Chondrocyte (in vitro differentiated cells): ENCODE data around the gene FCER2. TPM values are rescaled to one million over a fixed set of nuclear protein-coding genes. Genes with fewer than 3 reads are reported as not detected.

ENCODE experiments used
- DNase-seq: peaks from one replicate; pipeline ENCODE4 v3.0.0; 2021; ENCODE audit warnings: mixed read lengths, low spot score
- H3K27ac Mint-ChIP-seq: one replicate; pipeline ENCODE4 v1.8.0; 2021; ENCODE audit warnings: mild to moderate bottlenecking, moderate library complexity, mixed read lengths; ENCODE audit not compliant: unreplicated experiment
- H3K27me3 Mint-ChIP-seq: 2 replicates; pipeline ENCODE4 v1.8.0; 2021; ENCODE audit warnings: low read depth, mixed read lengths
- H3K36me3 Mint-ChIP-seq: 2 replicates; pipeline ENCODE4 v1.8.0; 2021; ENCODE audit warnings: low read depth, mixed read lengths
- H3K4me1 Mint-ChIP-seq: 2 replicates; pipeline ENCODE4 v1.8.0; 2021; ENCODE audit warnings: low read depth, mild to moderate bottlenecking, mixed read lengths
- H3K4me3 Mint-ChIP-seq: one replicate; pipeline ENCODE4 v1.8.0; 2021; ENCODE audit warnings: mild to moderate bottlenecking, moderate library complexity, mixed read lengths; ENCODE audit not compliant: unreplicated experiment
- H3K9me3 Mint-ChIP-seq: 2 replicates; pipeline ENCODE4 v1.8.0; 2021; ENCODE audit warnings: low read depth, mixed read lengths
- total RNA-seq: library from RNA; stranded (reverse); gene quantifications from 3 replicates; pipeline ENCODE4 v1.2.1, GENCODE V29; 2021
- TF ChIP-seq, protein P1 (sequence below): fragments of 200-600 bp; sonication (generic); IDR thresholded peaks from 2 replicates; pipeline ENCODE4 v1.5.0; 2021; ENCODE audit warnings: antibody characterized with exemption, mild to moderate bottlenecking, moderate library complexity

Gene FCER2
- total RNA-seq, 1 donor from 2014 or later = not detected

DNA sequence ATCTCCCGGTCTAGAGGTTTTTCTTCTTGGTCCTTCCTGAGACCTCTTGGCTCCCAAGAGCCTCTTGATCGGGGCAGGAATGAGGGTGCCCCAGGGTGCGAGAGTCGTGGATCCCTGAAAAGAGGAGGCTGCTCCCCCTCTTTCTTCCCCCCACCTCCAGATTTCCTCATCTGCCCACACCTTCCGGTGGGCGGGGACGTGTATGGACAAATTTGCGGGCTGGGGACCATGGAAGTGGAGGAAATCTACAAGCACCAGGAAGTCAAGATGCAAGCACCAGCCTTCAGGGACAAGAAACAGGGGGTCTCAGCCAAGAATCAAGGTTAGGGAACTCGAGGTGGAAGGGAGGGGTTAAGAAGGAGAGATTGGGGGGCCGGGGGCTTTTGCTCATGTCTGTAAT, 25.1 kb downstream of the FCER2 start, which contains the start of gene MCEMP1:
MCEMP1 (plus strand) TSS at position 237 of the 400 bp plus-strand sequence; CDS start at position 268, 31 bp downstream.
- H3K4me3 Mint-ChIP-seq = no peak within 1 kb of the TSS
- H3K36me3 Mint-ChIP-seq = no peaks in the 10 kb centered on the region
- TF ChIP-seq, protein P1, sequence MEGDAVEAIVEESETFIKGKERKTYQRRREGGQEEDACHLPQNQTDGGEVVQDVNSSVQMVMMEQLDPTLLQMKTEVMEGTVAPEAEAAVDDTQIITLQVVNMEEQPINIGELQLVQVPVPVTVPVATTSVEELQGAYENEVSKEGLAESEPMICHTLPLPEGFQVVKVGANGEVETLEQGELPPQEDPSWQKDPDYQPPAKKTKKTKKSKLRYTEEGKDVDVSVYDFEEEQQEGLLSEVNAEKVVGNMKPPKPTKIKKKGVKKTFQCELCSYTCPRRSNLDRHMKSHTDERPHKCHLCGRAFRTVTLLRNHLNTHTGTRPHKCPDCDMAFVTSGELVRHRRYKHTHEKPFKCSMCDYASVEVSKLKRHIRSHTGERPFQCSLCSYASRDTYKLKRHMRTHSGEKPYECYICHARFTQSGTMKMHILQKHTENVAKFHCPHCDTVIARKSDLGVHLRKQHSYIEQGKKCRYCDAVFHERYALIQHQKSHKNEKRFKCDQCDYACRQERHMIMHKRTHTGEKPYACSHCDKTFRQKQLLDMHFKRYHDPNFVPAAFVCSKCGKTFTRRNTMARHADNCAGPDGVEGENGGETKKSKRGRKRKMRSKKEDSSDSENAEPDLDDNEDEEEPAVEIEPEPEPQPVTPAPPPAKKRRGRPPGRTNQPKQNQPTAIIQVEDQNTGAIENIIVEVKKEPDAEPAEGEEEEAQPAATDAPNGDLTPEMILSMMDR = no peak
- no peak for DNase-seq
- peaks cover 9% of the 10 kb centered on the region for H3K4me1 Mint-ChIP-seq
- H3K27ac Mint-ChIP-seq = peak within 1 kb of the TSS; percentile 13
- peaks cover 4% of the 10 kb centered on the region for H3K9me3 Mint-ChIP-seq
- peaks cover 34% of the 10 kb centered on the region for H3K27me3 Mint-ChIP-seq

DNA sequence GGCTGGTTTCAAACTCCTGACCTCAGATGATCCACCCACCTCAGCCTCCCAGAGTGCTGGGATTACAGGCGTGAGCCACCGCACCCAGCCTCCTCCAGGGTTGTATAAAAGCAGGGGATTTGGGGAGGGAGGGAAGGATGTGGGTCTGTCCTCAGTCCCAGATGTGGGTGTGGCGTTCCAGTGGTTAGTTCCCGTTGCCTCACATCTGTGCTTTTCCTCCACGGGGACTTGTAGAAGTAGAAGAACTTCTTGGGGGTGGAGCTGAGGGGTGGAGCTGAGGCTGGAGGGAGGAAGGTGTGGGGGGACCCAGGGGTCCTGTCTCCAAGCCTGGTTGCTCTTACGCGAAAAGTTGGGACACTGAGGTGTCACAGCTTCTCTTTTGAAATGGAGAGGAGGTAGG, 25.6 kb downstream of the FCER2 start:
- DNase-seq = no peak
- Mint-ChIP-seq H3K27me3 (peaks cover 36% of the 10 kb centered on the region), H3K27ac (no peak overlapping the region), H3K4me3 (no peak overlapping the region), H3K36me3 (no peaks in the 10 kb centered on the region), H3K4me1 (peaks cover 5% of the 10 kb centered on the region), H3K9me3 (peaks cover 4% of the 10 kb centered on the region)
- TF ChIP-seq, protein P1 = no peak

DNA sequence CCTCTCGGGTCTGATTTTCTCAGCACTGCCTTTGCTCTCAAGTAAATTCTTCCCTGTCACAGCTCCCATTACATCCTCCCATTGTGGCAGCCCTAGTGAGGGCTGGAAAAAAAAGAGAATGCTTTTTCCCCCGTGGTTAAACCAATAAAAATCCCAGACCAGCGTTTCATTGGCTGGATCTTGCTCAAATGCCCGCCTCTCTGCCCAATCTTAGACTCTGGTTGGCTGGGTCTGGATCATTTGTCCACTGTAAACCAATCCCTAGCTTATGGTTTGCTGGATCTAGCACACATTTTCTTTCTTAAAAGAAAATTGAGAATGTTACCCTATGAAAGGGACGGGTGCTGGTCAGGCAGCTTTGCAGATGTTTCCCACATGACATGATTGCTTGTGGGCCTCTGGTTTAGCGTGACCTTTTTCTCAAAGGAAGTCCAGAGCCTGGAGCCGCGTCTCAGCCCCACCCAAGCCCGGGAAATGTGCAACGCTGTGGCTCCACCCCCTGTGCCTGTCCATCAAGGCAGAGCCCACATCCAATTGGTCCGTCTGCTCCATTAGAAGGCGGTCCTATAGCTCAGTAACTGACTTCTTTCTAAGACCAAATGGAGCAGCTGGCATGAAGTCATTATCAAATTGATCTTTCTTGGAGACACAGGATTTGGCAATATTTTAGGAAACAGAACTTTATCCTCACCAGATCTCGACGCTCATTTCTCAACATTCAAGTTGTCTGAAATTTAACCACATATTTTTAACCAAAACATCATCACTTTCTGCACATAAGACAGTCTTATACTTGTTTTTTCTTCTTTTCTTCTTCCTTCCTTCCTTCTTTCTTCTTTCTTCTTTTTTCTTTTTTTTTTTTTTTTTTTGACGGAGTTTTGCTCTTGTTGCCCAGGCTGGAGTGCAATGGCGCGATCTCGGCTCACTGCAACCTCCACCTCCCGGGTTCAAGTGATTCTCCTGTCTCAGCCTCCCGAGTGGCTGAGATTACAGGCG, 27.6 kb downstream of the FCER2 start:
- Mint-ChIP-seq H3K9me3 (peaks cover 4% of the 10 kb centered on the region), H3K36me3 (no peaks in the 10 kb centered on the region), H3K27me3 (peaks cover 47% of the 10 kb centered on the region), H3K4me1 (peaks cover 5% of the 10 kb centered on the region), H3K4me3 (no peak overlapping the region), H3K27ac (no peak overlapping the region)
- TF ChIP-seq, protein P1 = no peak
- DNase-seq = no peak

DNA sequence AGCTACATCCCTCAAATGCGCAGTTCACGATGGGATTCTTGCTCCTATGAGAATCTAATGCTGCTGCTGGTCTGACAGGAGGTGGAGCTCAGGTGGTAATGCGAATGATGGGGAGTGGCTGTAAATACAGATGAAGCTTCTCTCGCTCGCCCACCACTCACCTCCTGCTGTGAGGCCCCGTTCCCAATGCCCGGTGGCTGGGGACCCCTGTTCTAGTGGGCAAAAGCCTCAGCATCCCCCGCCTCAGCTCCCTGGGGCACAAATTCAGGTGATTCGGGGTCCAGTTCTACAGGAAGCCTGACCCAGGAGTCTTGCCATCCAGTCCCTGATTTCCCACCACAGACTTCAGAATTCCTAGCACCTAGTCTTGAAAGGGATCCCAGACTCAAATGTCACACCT, 29.4 kb downstream of the FCER2 start:
- Mint-ChIP-seq H3K9me3 (peaks cover 4% of the 10 kb centered on the region), H3K27ac (no peak overlapping the region), H3K4me3 (no peak overlapping the region), H3K36me3 (no peaks in the 10 kb centered on the region), H3K4me1 (peaks cover 5% of the 10 kb centered on the region), H3K27me3 (peaks cover 47% of the 10 kb centered on the region)
- no peak for DNase-seq
- TF ChIP-seq, protein P1 = no peak

DNA sequence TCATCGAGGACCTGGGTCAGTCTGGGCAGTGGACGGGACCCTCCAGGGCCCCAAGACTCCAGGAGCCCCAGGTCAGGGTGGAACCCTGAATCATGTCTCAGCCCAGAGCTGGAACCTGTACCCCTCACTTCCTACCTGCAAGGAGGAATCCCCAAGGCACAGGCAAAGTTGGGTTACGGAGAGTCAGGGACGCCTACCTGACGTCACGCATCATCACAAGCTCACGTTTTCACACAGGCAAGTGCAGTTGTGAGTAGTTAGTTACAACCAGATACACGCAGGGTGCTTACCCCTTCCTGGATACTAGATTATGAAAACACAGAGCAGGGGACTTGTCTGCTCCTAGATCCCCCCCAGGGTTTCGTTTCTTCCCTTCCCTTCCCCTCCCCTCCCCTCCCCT, 31.1 kb downstream of the FCER2 start:
- DNase-seq = no peak
- Mint-ChIP-seq H3K4me3 (no peak overlapping the region), H3K27me3 (peaks cover 40% of the 10 kb centered on the region), H3K4me1 (peaks cover 5% of the 10 kb centered on the region), H3K27ac (no peak overlapping the region), H3K9me3 (peaks cover 4% of the 10 kb centered on the region), H3K36me3 (no peaks in the 10 kb centered on the region)
- TF ChIP-seq, protein P1 = no peak
